HG03439 (cell line): Measurements from ENCODE around the gene PSMD3.

Experiments used
- ATAC-seq: cut with Tn5 transposase; IDR thresholded peaks from one replicate; pipeline ENCODE4 v1.9.1; 2021; ENCODE audit warnings: mild to moderate bottlenecking, moderate library complexity; ENCODE audit not compliant: unreplicated experiment

PSMD3 gene

GRCh38 chr17:39955726-39956225 is 24.8 kb upstream of the PSMD3 start:
- no peak for ATAC-seq

DNA sequence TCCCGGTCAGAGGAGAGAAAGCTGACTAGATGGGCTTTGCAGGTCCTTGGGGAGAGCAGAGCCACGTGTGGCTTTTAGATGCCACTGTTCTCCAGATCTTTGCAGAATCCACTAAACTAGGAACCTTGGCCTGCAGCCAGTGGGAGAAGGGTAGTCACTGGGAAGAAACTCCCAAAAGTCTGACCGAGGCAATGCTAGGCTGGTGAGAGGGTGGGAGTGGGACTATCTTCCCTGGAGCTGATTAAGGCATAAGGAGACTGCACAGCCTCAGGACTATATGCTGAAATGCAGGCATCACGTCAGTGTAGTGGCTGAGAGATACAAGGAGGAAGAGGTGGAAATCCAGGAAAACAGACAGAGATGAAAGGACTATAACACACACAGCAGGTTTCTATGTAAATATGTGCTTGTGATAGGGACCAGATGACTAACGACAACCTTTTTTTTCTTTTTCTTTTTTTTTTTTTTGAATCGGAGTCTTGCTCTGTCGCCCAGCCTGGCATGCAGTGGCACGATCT is 20.0 kb upstream of the PSMD3 start:
- ATAC-seq = no peak

DNA sequence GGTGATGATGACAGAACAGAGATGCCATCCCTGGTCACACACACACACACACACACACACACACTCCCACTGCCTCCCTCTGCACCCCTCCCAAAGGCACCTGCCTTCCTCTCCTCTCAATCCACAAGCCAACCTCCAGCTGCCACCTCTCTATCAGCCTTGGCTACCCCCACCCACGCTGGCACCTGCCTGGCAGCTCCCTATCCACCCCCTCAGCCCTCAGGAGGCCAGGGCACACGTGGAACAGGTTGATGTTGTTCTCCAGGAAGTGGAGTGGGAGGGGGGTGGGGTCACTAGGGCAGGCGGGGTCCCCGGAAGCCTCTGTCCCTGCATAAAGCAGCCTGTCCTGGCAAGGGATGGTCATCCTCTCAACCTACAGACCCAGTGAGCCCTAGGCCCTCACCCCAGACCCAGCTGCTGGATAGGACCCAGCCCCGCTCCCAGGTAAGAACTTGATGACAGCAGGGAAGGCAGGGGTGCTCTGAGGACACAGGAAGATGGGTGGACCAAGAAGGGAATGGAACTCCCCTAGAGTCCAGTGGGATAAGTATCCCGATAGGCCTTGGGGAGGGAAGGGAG is 17.9 kb upstream of the PSMD3 start, which contains the start of gene GSDMA:
Gene GSDMA, plus strand, starts transcription at position 363 of the 579 bp plus-strand sequence. CDS start 2,684 bp downstream, outside the sequence.
- no peak for ATAC-seq

DNA sequence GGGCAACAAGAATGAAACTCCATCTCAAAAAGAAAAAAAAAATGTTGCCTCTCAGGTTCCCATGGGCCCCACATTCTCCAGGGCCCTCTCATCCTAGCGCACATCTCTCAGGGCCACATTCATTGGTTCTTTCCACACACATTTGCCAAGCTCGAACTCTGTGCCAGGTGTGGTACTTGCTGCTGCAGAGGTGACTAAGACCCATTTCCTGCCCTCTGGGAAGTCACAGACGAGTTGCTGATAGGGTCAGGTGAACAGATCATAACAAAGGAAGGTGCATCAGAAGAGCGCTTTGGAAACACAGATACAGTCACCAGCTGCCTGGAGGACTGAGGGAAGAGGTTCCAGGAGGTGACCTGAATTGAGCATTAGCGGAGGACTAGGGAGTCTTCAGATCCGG is 16.8 kb upstream of the PSMD3 start:
- no peak for ATAC-seq

DNA sequence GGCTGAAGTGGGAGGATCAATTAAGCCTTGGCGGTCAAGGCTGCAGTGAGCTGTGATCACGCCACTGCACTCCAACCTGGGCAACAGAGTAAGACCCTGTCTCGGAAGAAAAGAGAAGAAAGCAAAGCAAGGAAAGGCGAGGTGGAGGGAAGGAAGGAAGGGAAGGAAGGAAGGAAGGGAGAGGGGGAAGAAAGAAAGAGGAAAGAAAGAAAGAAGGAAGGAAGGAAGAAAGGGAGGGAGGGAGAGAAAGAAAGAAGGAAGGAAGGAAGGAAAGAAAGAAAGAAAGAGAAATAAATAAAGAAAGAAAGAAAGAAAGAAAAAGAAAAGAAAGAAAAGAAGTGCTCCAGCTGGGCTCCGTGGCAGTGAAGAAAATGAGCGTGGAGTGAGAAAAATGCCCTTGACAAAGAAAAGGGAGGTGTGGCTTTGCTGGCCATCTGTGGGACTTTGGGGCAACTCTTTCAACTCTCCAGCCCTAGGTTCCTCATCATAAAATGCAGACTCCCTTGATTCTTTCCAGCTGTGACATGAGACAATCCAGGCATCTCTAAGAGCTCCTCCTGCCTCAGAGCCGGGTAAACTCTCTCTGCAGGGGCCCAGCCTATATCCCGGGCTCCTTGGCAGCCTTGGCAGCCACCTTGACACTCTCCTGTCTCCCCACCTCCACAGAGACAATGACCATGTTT is 15.4 kb upstream of the PSMD3 start:
- no peak for ATAC-seq

- no peak for ATAC-seq
Measured at GRCh38 chr17:39966771-39967170, 13.8 kb upstream of the PSMD3 start.

- ATAC-seq = no peak
Measured at GRCh38 chr17:39968761-39969160, 11.8 kb upstream of the PSMD3 start.

- ATAC-seq = no peak
Measured at GRCh38 chr17:39969375-39969774, 11.2 kb upstream of the PSMD3 start.

DNA sequence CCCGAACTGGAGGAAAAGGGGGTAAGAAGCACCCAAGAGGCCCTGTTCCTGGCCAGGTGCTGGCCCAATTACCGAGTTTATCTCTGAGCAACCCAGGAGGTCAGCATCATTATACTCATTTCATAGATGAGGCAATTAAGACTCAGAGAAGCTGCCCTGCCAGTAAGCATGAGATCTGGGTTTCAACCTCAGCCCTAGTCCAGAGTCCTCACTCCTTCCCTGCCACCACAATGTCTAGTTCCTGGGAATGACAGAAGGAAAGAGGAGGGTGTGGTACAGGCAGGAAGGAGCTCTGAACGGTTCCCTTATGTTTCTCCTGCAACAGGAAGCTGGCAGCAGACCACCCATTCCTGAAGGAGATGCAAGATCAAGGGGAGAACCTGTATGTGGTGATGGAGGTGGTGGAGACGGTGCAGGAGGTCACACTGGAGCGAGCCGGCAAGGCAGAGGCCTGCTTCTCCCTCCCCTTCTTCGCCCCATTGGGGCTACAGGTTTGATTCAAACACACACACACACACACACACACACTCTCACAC is 10.4 kb upstream of the PSMD3 start:
- no peak for ATAC-seq

DNA sequence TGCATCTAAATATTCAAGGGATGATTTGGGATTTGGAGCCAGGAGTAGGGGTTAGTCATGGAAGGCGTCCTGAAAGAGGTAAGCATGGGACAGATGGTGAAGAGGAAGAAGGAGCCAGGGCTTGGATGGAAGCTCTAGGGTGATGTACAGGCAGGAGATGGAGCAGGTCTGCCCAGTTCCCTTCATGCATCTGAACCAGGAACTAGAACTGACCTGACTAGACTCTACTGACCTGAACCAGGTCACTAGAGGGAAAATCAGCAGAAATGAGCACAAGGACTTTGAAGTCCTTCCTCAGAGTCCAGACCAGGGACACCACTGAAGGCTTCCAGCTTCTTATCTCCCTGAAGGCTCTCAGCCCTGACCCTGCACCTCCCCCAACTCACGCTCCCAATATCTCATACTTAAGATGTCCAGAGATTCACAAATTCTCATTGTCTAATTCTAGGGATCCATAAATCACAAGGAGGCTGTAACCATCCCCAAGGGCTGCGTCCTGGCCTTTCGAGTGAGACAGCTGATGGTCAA is 9.5 kb upstream of the PSMD3 start:
- no peak for ATAC-seq

DNA sequence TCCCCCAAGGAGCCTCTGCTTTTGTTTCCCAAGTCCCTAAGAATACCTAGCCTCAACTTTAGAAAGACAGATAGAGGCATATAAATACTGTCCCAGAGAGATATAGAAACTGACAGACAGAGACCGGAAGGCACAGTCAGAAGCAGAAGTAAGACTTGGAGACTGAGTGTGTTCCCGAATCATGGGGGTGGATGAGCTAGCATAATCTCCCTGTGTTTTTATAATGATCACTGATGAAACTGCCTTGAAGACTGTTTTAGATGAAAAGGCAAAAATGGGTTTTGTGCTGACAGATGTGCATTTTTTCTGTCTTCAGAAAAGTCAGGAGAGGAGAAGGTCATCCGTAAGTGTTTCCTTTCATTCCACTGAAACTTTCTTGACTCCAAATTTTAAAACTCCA is 8.3 kb upstream of the PSMD3 start:
- no peak for ATAC-seq

GRCh38 chr17:39973496-39973895 is 7.1 kb upstream of the PSMD3 start:
- ATAC-seq = no peak

DNA sequence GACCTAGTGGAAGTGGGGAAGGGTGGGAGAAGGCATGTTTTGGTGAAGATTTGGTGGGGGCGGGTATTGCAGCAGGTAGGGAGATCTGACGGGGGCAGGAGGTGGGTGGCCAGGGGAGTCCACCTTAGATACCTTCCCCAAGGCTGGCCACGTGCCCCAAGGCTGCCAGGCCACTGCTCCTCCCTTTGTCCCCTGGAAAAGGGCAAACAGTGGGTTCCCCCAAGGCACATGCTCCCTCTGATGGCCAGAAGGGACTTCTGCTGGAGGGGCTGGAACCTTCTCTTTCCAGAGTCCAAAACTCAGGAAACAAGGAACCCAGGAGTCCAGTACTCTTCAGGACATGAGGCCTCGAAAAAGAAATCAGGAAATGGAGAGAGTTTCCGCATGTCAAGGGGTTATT is 6.2 kb upstream of the PSMD3 start:
- ATAC-seq = no peak

- no peak for ATAC-seq
Measured at GRCh38 chr17:39975801-39976200, 4.8 kb upstream of the PSMD3 start.

- no peak for ATAC-seq
Measured at GRCh38 chr17:39979016-39979670, 1.5 kb upstream of the PSMD3 start.

- peak; percentile 28 for ATAC-seq
Measured at GRCh38 chr17:39979893-39980350, 685 bp upstream of the PSMD3 start.

DNA sequence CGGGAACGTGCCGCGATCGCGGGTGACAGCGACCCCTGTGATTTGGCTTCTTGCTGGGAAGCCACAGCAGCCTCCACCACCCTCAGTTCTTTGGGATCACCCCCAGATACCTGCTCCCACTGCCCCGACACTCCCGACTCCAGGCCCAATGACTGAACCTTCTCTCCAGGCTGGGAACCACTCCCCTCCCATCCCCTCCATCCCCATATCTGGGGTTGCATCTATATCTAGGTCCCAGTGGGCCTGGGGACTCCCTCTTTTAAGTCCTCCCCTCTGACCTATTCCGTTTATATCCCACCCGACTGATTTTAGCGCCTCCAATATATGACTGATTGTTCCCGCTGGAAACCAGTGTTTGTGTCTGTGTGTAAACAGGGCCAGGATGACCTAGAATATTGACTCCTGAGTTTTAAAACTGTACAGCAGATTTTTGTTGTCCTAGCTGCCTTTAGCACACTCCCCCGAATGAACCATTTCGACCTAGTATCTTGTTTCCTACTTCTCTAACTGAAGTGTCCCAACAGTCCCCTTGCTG is 667 bp downstream of the PSMD3 start:
- ATAC-seq = no peak

GRCh38 chr17:39981766-39982375 is 1.3 kb downstream of the PSMD3 start:
- no peak for ATAC-seq

GRCh38 chr17:39988206-39988810 is 7.7 kb downstream of the PSMD3 start:
- no peak for ATAC-seq

GRCh38 chr17:39994448-39994847 is 13.8 kb downstream of the PSMD3 start:
- no peak for ATAC-seq
